Hepatocyte (in vitro differentiated cells): ENCODE measurements around the gene KIF11.

ENCODE experiments used
- EZH2 ChIP-seq: fragments of 200-600 bp; sonication (generic); IDR thresholded peaks from 2 replicates; pipeline ENCODE4 v1.6.1; 2016; ENCODE audit warnings: antibody characterized with exemption, mild to moderate bottlenecking, borderline replicate concordance
- EZH2phosphoT487 ChIP-seq: fragments of 200-600 bp; sonication (generic); IDR thresholded peaks from one replicate; pipeline ENCODE4 v1.6.1; 2018; ENCODE audit warnings: antibody characterized with exemption, mild to moderate bottlenecking, low read depth, moderate library complexity; ENCODE audit not compliant: unreplicated experiment, severe bottlenecking

- TF ChIP-seq EZH2phosphoT487 (no peak), EZH2 (no peak)
Measured at GRCh38 chr10:92572362-92573090, 20.4 kb upstream of the KIF11 start.
